Measurements from ENCODE around the gene TFG.

The TFG gene

DNA sequence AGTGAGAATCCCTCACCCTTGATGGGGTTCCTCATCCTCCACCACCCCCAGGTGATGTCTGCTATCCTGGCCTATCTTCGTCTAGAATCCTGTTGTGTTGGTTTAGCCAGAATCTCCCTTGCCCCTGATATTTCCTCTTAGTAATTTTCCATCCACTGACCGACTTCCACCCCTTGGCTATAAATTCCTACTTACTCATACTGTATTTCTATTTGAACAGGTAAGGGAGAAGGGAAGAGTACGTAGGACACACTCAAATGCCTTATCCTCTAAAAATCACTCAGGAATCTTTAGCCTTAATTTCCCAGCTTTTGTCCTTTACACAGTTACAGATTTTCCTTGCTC, 678 bp upstream of the TFG start:
- no peak for DNase-seq

DNA sequence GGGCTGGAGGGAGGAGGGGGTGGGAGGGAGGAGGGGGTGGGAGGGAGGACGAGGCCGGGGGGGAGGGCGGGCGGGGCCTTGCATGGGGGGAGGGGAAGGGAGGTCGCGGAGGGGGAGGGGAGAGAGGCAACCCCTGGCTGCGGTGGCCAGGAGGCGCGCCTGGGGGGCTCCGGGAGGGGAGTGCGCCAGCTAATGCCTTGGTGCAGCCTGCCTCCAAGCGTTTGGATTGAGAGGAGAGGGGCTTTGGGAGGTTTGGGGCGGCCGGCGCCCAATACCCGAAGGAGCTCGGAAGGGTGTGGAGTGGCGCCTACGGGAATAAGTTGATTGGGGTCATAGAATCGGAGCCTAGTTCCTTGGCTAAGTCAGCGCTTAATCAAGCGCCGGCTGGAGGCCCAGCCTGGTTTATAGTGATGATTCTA, 557 bp downstream of the TFG start:
- peak; percentile 44 for DNase-seq

DNA sequence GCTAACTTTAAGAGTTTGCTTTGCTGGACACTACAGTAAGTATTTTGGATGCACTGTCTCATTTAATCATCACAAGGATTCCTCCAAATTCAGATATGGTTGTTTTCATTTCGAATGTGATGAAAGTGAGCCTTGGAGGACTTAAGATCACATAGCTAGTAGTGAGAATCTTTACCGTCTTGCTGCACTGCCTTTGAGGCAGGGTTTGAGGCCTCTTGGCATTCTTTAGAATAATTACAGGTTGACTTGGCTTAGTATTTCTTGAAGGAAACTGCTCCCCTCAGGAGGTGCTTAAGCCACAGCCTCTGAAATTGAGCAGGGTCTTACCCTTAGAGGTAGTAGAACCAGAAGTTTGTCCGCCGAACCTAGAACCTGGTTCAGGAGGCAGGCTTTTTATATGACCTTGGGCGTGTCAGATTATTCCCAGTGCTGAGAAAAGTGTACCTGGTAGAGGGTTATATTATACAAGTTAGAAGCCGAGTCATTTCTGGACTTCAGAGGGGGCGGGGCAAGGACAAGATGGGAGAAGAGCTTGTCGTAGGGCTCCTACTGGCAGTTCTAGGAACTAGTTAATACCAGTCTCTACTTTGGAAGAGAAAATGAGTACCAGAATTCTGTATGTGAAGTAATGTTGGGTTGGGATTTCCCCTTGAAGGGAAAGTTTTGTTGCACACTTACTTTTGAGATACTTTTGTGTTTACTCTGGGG, 1.1 kb downstream of the TFG start:
- peak; percentile 36 for DNase-seq

- DNase-seq = no peak
These were observed 5.9 kb downstream of the TFG start for GRCh38 chr3:100715176-100715575.

DNA sequence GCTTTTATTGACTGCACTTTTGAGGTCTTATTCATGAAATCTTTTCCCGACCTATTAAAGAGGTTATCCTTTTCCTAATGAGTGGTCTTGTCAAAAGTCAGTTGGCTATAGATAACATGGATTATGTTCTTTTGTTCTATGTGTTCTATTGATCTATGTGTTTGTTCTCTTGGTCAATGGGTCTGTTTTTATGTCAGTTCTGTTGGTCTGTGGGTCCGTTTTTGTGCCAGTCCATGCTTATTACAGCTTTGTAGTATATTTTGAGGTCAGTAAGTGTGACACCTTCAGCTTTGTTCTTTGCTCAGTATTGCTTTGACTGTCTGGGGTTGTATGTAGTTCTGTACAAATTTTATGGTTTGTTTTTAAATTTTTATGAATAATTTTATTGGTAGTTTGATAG, 7.8 kb downstream of the TFG start:
- DNase-seq = no peak

GRCh38 chr3:100717637-100718487, 8.6 kb downstream of the TFG start:
- DNase-seq = no peak

DNA sequence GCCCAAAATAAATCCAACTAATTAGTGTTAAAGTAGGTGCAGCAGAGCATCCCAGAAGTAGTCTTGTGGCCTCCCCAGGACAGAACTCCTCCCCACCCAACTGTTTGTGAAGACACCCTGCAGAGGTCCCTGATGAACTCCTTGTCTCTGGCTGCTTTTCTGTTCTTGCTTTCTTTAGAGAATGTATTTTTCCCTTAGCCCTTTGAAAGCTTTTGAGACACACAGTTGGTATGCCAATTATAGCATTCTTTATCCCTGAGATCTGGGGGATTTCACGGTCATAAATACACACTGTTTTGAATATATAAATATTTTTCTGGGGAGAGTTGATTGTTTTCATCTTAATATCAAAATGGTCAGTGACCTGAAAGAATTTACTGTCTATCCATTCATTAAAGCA, 9.8 kb downstream of the TFG start:
- DNase-seq = no peak

DNA sequence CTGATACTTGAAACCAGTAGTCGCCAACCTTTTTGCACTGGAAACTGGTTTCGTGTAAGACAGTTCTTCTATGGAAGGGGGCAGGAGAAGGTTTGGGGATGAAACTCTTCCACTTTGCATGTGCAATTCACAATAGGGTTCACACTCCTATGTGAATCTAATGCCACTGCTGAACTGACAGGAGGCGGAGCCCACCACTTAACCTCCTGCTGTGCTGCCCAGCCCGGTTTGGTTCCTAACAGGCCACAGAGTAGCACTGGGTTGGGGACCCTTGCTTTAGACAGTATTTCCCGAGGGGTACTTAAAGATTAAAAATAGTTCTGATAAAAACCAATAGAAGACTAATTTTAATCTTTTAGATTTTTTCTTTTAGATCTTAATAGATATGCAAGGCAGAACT, 11.1 kb downstream of the TFG start:
- no peak for DNase-seq

DNA sequence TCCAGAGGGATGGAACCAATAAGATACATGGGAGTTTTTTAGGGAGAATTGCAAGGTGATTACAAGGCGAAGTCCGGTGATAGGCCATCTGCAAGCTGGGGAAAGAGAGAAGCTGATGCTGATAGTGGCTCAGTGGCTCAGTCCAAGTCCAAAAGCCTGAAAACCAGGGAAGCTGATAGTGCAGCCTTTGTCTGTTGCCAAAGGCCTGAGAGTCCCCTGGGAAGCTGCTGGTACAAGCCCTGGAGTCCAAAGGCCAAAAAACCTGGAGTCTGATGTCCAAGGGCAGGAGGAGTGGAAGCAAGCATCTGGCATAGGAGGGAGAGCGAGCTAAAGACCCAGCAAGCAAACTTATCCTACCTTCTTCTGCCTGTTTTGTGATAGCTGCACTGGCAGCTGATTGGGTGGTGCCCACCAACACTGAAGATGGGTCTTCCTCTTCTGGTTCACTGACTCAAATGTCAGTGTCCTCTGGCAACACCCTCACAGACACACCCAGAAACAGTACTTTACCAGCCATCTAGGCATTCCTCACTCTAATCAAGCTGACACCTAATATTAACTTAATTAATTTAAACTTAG, 16.7 kb downstream of the TFG start:
- no peak for DNase-seq

- DNase-seq = no peak
These were observed 17.4 kb downstream of the TFG start for GRCh38 chr3:100726706-100727105.

GRCh38 chr3:100730524-100730923, 21.2 kb downstream of the TFG start:
- DNase-seq = no peak

- DNase-seq = no peak
These were observed 23.1 kb downstream of the TFG start for GRCh38 chr3:100732435-100732834.

DNA sequence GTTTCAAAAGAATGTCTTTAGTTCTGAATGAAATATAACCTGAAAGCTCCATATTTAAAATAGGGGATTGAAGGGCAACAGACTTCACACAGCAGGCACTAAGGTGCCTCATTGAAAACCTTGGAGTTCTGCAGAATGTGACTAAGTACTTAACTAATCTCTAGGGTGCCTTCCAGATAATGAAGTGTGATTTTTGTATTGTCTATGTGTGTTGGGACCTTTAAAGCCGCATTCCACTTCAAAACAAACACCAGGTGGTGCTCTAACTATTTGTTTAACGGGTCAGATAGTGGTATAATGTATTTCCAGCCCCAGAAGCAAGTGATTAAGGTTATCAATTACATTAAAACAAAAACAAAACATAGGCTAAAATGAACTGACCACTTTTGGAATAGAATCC, 28.0 kb downstream of the TFG start:
- DNase-seq = no peak

DNA sequence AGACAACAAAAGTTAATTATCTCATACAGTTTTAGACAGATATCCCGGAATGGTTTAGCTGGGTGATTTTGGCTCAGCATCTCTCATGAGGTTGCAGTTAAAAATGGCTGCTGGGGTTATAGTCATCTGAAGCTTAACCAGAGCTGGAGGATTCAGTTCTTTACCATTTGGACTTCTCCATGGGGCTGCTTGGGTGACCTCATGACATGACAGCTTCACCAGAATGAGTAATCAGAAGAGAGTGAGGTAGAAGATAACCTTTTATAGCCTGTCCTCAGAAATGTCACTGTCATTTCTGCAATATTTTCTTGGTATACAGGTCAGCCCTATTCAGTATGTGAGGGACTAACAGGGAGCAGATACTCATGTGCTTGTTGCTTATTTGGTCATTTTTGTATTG, 30.9 kb downstream of the TFG start:
- DNase-seq = no peak

DNA sequence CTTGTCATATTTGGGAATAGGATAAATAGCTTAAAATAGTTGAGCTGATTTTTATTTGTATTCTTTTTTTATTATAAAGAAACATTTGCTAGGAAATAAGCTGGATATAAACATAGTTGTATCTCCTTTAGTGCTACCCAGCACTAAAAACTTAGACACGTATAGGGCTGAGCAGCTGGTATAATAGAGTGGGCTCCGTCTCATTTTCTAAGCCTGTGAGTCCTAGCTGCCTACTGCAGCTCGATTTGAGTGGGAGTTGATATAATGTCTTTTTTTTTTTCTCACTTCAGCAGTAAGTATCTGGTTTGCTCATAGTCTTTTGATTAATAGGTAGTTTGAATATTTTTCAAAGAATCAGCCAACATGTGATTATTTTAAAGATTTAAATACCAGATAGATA, 34.2 kb downstream of the TFG start:
- no peak for DNase-seq

- no peak for DNase-seq
These were observed 35.4 kb downstream of the TFG start for GRCh38 chr3:100744671-100745070.

DNA sequence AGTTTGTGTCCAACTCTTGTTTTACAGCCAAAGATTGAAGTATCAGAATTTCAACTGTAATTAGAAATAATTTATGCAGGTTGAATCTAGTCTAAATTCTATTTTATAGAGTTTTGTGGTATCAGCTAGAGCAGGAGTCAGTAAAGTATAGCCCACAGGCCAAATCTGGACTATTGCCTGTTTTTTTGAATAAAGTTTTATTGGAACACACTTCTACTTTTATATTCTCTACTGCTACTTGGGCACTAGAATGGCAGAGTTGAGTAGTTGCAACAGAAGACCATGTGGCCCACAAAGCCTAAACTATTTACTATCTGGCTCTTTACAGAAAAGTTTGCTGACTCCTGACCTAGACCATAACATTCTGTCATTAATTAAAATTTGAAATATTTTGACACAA, 36.3 kb downstream of the TFG start:
- DNase-seq = no peak

DNA sequence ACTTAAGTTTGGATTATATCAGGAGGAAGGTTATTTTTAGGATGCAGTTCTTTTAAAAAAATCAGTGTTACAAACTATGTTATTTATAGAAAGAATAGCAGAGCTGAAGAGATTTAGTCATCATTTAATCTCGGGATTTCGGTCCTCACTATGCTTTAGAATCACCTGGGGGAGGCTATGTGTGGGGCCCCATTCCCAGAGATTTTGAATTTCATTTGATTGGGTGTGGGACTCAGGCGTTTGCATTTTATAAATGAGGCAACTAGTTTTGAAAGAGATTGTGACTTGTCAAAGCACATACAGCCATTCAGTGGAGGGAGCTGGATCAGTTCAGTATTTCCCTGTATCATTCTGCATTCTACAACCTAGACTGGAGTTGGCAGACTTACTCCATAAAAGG, 36.8 kb downstream of the TFG start:
- no peak for DNase-seq

- no peak for DNase-seq
These were observed 38.9 kb downstream of the TFG start for GRCh38 chr3:100748220-100748619.

DNA sequence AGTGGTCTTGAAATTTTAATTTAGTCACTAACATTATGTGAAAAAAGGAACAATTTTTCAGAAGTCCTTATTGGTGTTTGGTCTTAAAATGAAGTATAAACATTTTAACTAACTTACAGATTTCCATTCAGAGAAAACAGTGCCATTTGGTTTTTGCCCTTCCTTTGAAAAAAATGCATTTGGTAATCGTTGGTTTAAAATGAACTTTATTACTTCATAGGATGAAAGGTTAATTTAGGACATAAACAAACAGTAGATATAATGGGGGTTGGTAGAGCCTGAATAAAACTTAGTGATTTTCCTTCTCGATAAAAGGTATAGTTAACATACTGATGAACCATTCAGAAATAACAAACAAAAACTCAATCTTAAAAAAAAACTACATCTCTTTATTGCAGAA, 39.7 kb downstream of the TFG start:
- no peak for DNase-seq

GRCh38 chr3:100753846-100754245, 44.6 kb downstream of the TFG start:
- DNase-seq = no peak

GRCh38 chr3:100754563-100755334, 45.5 kb downstream of the TFG start:
- DNase-seq = no peak

DNA sequence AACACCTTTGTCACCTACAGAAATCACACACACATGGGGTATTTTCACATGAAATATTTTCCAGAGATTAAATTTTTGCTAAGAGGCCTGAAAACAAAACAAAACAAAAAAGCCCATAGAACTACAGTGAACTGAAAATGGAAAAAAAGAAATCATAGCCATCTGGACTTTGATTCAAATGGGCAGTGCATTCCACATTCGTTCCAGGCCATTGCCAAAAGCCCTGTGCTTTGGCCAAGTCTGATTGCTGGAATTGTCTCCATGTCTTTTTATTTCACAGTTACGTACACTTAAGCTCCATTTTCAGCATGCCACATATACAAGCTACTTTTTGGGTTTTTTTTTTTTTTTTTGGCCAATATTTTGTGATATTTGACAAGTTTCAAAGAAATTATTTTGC, 47.1 kb downstream of the TFG start:
- DNase-seq = no peak

- DNase-seq = no peak
These were observed 49.9 kb downstream of the TFG start for GRCh38 chr3:100759159-100759558.
